Ureter (tissue), 1 donor: ENCODE results near the gene RNF25. TPM values are rescaled to one million over a fixed set of nuclear protein-coding genes. Genes with fewer than 3 reads are reported as not detected.

Source experiments
- DNase-seq: peaks from one replicate; pipeline ENCODE4 v3.0.0-alpha.2; 2020; ENCODE audit warnings: low spot score
- total RNA-seq: library from RNA; stranded (reverse); gene quantifications from one replicate; pipeline ENCODE4 v1.2.4, GENCODE V29; 2023
- donor health status: DM: yes; HTN: yes; CAD: no.

The RNF25 gene, protein sequence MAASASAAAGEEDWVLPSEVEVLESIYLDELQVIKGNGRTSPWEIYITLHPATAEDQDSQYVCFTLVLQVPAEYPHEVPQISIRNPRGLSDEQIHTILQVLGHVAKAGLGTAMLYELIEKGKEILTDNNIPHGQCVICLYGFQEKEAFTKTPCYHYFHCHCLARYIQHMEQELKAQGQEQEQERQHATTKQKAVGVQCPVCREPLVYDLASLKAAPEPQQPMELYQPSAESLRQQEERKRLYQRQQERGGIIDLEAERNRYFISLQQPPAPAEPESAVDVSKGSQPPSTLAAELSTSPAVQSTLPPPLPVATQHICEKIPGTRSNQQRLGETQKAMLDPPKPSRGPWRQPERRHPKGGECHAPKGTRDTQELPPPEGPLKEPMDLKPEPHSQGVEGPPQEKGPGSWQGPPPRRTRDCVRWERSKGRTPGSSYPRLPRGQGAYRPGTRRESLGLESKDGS
- total RNA-seq = 33.7 TPM

DNA sequence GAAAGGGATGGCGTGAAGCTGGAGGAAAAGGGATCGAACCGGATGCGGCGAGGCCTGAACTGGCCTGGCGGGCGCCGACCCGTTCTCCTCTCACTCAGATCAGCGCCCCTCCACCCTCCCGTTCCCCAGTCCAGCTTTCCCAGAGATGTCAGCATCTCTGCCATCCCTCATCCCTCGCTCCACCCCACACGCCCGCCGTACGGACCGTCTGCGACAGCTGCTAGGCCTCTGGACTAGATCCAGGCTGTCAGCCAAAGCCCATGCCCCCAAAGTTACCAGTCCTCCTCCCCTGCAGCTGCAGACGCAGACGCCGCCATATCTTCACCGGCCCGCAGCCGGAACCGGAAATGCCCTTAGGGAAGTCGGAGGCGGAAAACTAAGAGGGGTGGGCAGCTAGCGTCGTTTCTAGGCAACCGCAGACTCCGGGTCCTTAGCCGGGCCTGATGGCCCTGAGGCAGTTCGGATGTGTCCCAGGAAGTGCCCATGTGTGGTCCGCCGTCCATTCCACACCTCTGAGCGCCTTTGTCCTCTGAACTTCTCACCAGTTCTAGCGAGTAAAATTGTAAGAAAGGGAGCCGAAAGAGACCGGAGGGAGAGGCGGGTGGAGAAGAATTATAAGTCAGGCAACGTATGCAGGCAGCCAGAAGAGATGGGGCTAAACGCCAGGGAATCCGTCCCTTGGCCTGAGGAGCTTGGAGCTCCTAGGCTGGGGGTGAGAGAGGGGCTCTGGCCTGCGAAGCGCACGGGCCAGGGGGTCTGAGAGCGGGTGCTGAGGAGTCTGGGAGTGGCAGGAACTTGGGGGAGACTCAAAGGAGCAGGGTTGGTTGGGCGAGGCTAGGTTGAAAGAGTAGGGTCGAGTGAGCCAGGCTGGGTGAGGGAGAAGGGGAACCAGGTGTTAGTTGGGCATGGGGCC, at the start of gene RNF25, which contains the start of gene STK36:
RNF25 (minus strand) TSS at position 349 of the 913 bp plus-strand sequence; CDS start at position 317, 32 bp downstream.
STK36 (plus strand) TSS at position 433 of the 913 bp plus-strand sequence. CDS start 744 bp downstream, outside the sequence.
- DNase-seq = peak; percentile 86

DNA sequence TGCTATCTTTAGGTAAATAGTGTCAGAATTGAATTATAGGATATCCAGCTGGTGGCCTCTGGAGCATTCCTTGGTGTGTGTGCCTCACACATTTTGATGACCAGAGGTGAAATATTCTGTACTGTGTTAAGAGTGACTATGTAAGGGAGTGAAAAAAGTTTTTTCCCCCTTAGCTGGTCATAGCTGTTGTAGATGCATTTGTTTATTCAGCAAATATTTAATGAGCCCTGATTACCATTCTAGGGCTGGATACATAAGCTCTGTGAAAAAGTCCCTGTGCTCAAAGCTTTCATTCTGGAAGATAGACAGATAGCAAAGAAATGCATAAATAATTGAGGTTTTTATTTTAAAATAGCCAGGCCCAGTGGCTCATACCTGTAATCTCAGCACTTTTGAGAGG, 49.7 kb upstream of the RNF25 start:
- DNase-seq = no peak

DNA sequence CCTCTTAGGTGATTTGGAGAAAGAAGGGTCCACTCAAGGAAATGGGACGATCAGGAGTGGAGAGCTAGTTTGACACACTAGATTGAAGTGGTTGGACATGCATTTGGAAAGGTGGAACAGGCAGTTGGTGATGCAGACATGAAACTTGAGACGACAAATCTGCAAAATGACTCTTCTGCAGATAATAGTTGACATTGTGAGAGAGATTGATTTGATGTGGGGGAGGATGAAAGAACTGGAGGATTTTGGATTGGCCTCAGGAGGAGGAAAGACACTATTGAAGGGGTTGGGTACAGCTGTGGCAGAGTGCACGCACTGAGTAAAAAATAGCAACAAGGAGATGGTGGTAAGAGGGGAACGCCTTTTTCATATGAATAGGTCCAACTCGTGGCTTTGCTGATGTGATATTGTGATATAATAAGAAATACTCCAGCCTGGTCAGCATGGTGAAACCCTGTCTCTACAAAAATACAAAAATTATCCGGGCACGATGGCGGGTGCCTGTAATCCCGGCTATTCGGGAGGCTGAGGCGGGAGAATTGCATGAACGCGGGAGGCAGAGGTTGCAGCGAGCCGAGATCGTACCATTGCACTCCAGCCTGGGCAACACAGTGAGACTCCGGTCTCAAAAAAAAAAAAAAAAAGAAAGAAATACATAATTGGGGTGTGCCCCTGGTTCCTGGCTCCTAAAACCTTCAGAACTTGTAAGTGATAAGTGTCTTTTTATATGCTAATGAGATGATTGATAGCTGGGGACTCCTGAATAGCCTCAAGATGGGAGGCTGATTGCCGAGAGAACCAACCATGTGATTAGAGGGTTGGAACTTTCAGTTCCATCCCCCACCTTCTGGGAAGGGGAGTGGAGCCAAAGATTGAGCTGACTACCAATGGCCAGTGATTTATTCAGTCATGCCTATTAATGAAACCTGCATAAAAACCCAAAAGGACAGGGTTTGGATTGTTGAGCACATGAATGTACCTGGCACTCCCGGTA, 48.5 kb upstream of the RNF25 start:
- no peak for DNase-seq

GRCh38 chr2:218719457-218719856, 47.7 kb upstream of the RNF25 start:
- no peak for DNase-seq

- DNase-seq = no peak
Measured at GRCh38 chr2:218718058-218718457, 46.3 kb upstream of the RNF25 start.

DNA sequence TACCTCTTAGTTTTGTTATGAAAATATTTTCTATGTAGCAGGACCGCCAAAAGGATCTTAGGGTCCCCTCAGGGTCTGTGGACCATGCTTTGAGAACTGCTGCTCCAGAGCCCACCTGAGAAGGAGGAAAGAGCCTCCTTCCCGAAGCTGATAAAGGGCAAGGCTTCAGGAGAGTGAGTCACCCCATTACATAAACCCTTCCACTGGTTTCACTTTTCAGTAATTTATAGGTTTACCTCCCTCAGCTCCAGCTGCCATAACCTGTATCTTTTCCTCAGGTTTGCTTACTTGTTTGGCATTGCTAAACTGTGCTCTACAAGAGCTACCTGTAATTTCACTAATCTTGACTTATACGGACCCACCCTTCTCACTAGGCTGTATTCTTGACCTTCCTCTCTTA, 45.5 kb upstream of the RNF25 start:
- no peak for DNase-seq

GRCh38 chr2:218716070-218716469, 44.3 kb upstream of the RNF25 start:
- no peak for DNase-seq

GRCh38 chr2:218713922-218714321, 42.1 kb upstream of the RNF25 start:
- DNase-seq = no peak

GRCh38 chr2:218711550-218711929, 39.7 kb upstream of the RNF25 start:
- DNase-seq = no peak

DNA sequence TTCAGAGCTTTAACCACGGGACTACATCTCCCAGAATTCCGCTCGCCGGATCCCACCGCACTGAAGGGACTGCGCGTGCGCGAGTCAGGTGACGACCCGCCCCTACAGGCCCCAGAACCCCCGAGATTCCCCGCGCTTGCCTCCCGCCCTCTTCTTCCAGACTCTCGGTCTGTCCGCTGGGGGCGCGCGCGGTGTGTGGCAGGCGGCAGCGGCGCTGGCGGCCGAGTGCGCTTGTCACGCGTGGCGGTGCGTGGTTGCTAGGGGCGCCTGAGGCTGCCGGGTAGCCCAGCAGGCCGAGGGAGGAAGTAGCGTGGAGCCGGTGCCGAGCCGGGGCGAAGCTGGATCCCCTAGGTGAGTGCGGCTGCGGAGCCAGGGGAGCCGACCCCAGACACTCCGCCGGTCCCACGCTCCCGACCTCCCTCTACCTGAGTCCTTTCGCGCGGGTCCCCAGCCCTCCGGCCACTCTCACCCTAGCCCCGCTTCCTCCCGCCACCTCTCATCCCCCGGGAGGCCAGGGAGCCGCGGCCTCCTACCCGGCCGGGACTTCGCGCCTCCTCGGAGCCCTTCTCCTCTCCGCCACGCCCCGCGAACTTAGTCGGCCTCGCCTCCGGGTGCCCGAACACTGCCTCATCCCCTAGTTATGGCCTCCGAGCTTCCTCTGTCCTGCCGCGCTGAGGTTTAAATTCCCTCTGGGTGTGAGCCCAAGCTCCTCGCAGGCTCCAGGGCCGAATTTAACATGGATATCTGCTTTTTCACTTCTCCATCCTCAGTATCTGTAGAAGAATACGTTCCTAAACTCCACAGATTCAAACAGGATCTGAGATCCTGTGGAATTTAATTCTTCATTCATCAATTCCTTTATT, 39.1 kb upstream of the RNF25 start, which contains the start of gene TTLL4:
TTLL4 (plus strand) TSS at position 149 of the 863 bp plus-strand sequence. CDS start 26,842 bp downstream, outside the sequence.
- DNase-seq = peak; percentile 98

DNA sequence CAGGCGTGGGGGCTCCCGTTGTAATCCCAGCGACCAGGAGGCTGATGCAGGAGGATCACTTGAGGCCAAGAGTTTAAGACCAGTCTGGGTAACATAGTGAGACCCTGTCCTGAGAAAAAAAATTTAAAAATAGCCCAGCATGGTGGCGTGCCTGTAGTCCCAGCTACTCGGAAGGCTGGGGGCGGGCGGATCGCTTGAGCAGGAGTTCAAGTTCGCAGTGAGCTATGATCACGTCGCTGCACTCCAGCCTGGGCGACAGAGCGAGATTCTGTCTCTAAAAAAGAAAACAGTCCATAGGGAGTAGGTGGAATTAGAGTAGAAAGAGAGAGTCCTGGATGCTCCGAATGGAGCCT, 38.5 kb upstream of the RNF25 start:
- no peak for DNase-seq

DNA sequence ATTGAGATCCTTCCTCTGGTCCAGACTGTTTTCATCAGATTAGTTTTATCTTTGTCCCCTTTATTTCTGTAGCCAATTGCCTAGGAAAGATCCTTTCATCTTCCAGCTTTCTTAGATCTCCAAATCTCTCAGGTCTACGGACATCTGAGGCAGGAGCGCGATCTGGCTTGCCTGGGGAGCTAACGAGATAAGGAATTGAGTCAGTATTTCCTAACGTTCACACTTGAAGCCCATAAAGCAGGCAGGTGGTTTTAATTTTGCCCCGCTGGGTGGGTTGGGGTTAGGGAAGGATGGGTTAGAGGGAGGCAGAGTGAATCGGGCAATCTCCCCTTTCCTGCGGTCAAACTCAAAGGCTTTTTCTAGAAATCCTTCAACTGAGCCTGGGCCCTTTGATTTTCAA, 38.1 kb upstream of the RNF25 start:
- DNase-seq = no peak

- DNase-seq = no peak
Measured at GRCh38 chr2:218708086-218708485, 36.3 kb upstream of the RNF25 start.

DNA sequence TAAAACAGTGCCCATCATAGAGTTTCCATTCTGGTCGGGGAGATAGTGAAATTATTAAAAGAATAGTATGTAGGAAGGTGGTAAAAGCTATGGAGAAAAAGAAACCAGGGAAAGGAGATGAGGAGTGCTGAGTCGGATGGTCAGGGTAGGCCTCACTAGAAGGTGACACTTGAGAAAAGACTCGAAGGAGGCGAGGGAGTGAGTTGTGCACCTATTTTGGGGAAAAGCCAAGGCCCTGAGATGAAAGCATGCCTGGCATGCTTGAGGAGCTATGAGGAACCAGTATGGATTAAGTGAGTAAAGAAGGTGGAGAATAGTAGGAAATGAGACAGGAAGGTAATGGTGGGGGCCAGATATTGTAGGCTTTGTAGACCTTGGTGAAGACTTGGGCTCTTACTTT, 31.5 kb upstream of the RNF25 start:
- DNase-seq = no peak

DNA sequence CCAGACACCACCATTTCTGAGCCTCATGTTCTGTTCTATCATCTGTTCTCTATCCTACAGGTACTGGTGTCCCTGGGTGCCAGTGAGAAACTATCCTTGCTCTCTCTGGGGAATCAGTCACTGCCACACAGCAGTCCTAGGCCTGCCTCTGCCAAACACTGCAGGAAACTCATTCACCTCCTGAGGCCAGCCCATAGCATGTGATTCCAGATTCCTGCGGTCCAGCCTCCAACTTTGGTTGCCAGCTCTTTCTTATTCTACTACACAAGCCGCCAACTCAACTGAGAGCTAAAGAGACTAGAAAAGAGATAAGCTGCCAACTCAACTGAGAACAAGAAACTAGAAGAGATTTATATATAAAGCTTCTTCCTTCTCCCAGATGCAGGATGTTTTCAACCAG, 30.0 kb upstream of the RNF25 start:
- no peak for DNase-seq

DNA sequence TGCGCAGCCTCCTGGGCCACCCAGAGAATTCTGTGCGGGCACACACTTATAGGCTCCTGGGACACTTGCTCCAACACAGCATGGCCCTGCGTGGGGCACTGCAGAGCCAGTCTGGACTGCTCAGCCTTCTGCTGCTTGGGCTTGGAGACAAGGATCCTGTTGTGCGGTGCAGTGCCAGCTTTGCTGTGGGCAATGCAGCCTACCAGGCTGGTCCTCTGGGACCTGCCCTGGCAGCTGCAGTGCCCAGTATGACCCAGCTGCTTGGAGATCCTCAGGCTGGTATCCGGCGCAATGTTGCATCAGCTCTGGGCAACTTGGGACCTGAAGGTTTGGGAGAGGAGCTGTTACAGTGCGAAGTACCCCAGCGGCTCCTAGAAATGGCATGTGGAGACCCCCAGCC, 27.1 kb upstream of the RNF25 start:
- DNase-seq = no peak

- no peak for DNase-seq
Measured at GRCh38 chr2:218694405-218695145, 22.8 kb upstream of the RNF25 start.

DNA sequence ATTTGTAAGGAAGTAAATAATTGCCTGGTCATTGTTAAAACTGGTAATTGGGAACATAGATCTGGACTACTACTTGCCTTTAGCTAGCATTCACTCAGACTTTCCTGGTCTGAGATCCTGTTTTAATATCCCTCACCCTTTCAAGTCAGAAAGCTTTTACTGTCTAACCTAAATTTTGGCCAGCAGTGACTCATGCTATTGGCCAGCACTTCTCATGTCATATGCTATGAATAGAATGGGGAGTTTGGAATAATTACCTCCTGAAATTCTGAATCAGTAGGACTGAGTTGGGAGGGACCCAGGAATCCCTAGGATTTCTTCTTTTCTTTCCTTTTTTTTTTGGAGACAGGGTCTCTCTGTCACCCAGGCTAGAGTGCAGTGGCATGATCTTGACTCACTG, 19.4 kb upstream of the RNF25 start:
- no peak for DNase-seq

DNA sequence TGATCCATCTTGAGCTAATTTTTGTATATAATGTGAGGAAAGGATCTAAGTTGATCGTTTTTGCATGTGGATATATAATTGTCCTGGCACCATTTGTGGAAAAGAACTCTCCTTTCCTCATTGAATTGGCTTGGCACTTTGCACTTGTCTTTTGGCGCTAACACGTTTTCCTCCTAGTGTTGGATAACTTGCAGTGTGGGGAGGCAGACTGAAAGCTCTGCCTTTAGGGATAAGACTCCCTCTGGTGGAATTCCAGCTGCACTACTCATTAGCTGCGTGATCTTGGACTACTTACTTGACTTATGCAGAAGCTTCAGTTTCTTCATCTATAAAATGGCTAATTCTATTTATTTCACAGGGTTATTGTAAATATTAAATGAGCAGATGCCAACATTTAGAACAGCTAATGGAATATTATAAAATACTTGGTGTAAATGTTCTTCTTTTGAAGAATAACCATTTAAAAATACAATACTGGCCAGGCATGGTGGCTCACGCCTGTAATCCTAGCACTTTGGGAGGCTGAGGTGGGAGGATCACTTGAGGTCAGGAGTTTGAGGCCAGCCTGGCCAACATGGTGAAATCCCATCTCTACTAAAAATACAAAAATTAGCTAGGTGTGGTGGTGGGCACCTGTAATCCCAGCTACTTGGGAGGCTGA, 15.7 kb upstream of the RNF25 start:
- peak; percentile 54 for DNase-seq
